ENCODE measurements around the gene BEX4.
"Not testable (repeated sequence)": the region's sequence is repeated elsewhere in the genome, so short reads cannot be mapped to it uniquely, and the experiment has no call there.

The BEX4 gene, protein sequence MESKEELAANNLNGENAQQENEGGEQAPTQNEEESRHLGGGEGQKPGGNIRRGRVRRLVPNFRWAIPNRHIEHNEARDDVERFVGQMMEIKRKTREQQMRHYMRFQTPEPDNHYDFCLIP

DNA sequence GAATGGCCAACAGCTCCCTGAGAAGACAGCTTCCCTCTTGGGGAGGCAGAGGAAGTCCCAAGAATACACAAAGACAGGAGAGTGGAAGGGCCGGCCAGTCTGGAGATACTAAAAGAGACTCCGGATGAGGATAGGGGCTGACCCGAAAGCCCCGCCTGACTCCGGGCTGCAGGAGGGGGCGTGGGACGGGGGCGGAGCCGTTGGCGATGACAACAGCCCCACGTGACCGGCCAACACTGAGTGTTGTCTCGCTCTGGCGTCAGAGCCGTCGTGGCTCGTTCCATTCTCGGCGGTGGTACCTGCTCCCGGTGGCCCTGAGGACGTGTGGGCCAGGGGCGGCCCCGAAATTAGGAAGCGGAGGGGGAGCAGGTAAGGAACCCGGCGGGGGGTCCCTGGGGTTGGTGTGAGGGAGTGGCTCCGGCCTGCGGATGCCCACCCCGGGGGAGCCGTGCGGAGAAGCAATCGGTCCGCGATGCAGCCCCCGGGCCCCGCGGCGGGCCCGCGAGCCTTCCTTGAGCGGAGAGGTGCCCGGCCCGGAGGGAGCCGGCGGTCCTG, at the start of gene BEX4:
Gene BEX4 (plus strand): TSS at position 239 of the 555 bp plus-strand sequence. CDS start 1,046 bp downstream, outside the sequence.
- peak; percentile 72 for DNase-seq

DNA sequence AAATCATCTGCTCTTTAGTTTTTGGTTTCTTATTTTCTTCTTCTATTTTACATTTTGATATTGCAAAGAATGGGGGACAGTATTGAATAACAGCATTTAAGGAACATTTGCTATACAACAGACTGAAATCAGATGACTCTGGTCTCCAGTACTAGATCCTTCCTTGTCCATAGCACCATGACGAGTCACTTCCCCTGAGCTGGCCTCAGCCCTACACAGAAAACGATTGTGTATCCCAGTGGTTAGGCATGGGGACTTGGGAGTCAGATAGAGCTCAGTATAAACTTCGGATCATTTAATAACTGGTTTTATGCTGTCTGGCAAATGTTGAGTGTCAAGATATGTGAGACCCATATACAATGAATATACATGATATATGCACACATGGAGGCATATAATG, 44.7 kb upstream of the BEX4 start:
- no peak for DNase-seq

DNA sequence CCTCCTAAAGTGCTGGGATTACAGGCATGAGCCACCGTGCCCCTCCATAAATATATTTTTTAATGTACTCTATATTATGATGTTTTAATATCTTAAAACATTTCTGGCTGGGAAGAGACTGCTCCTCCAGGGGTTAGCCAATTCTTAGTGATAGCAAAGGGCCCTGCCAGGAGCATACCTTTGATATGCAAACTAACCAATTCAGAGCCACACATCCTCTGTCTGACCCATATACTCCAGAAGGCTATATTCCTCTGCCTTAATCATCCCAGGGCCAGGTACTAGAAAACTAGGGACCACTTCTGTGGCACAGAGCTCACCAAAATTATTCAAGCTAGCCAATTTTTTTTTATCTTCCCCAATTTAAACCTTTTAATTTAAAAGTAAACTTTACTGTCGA, 43.6 kb upstream of the BEX4 start:
- no peak for DNase-seq

DNA sequence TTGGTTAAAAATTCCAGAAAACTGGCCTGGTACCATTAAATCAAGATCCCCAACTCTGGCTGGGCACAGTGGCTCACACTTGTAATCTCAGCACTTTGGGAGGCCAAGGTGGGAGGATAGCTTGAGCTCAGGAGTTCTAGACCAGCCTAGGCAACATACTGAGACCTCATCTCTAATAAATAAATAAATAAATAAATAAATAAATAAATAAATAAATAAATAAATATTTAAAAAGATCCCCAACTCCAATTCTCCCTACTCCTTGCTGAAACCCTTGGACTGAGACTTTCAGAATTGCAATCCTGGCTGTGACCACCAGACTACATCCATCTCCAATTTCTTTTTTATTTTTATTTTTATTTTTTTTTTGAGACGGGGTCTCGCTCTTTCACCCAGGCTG, 39.7 kb upstream of the BEX4 start:
- not testable (repeated sequence) for DNase-seq

DNA sequence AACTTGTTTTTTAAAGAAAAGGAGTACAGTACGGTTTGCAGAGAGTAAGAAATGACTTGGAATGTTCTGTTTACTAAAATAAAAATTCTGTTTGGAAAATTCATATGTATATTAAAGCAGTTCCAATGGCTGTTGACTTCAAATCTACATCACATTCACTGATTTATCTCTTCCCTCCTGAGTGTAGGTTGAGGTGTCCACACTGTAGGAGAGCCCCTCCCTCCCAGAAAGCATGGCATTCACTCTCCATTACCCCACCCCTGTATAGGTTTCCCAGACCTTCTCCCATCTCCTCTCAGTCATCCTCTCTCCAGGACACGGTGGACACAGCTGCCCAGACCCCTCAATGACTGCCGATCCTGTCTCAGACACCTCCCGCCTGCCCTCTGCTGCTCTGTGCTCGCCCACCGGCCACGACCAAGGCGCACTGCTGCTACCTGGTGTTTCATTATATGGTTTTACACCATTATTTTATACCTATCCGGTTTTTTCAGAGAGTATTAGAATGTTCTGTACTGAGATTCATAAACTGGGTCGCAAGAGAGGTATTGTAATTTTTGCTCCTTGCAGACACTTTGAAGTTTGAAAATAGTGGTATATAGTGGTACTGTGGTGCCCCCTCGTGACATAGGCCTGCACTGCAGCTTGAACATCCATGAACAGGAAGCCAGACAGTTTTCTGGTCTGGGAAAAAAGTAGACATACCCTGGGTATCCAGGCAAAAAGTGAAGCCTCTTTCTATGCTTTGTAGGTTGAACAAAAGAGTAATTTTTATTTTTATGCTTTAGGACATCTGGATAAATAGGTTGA, 38.8 kb upstream of the BEX4 start:
- peak; percentile 17 for DNase-seq

DNA sequence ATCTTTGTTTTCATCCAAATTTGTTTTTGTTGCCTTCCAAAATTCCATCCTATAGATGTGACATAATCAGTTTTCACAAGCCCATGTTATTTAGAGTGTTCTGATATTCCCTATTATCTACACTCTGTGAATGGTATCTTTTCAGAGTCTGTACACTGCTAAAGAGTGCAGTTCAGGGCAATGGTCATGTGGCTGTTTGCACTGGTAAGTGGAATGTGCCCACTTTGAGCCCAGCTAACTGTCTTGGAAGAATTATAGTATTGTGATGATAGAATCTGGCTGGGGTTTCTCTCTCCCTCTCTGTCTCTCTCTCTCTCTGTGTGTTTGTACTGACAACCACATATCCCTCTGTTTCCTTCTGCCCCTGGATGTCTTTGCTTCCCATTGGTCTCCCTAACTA, 37.4 kb upstream of the BEX4 start:
- no peak for DNase-seq

DNA sequence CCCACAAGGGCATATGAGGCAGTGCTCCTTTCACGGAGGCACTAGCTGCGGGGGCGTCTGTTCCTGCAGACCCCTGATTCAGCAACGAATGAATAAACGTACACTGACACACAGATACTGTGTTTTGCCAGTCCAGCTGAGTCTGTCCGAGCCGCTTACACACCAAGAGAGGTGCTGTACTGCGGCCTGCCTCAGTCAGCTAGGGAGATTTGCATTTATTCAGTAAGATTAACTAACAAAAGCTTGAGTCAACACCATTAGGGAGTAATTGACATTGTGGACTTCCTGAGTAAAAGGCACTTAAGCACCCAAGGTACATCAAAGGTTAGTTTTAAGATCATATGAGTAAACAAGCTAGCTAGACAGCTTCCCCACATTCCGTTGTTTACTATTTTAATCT, 31.0 kb upstream of the BEX4 start:
- no peak for DNase-seq

DNA sequence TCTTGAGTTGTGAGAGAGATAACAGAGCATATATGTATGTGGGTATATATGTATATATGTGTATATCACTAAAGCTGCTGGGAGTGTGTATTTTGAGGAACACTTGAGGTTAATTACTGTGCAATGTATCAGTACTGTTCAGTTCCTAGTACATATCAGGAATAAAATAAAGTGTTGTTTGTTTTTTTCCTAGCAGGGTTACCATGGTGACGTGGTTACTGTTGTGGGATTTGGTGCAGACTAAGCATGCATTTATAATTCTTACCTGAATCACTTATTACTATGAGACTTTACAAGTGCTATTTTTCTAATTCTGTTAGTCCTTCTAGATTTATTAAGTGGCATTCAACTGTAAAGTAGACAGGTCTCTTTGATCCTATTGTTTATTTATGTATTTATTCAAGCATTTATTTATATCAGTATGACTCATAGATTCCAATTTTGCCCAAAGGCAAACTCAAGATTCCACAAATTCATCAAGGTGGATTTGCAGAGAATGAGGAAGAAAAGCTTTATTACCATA, 26.9 kb upstream of the BEX4 start:
- DNase-seq: no peak

DNA sequence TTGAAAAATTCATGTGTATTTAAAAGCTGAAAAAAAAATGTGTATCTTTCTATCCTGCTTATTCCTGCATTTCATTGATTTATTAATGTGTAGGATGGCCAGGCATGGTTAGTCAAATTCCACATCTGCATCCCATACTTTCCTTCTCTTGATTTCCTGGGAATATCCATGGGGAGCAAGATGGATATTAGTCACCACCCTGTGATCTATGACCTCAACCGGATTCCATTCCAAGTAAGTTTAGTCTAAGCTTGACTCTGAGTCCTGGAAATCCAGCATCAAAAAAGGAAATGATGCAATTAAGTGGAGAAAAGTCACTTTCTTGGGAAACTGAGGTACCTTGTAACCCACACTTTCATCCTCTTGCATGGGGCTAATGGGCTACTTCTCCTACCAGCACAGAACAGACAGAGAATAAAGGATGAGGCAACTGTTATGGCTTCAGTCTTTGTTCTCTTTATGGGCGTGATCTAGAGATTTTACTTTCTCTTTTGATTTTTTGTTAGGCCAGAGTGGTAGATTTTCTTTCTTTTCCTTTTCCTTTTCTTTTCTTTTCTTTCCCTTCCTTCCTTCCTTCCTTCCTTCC, 17.1 kb upstream of the BEX4 start:
- no peak for DNase-seq

DNA sequence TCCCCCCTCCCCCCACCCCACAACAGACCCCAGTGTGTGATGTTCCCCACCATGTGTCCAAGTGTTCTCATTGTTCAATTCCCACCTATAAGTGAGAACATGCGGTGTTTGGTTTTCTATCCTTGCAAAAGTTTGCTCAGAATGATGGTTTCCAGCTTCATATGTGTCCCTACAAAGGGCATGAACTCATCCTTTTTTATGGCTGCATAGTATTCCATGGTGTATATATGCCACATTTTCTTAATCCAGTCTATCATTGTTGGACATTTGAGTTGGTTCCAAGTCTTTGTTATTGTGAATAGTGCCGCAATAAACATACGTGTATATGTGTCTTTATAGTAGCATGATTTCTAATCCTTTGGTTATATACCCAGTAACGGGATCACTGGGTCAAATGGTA, 16.2 kb upstream of the BEX4 start:
- not testable (repeated sequence) for DNase-seq

DNA sequence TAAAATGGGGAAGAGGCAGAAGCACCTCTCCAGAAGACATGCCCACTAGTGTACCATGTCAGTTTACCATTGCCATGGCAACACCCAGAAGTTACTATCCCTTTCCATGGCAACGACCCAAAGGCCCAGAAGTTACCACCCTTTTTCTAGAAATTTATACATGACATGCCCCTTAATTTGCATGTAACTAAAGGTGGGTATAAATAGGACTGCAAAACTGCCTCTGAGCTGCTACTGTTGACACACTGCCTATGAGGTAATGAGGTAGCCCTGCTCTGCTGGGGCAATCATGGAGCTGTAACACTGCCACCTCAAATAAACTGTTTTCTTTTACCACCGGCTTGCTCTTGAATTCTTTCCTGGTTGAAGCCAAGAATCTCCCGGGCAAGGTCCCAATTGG, 13.9 kb upstream of the BEX4 start:
- no peak for DNase-seq

DNA sequence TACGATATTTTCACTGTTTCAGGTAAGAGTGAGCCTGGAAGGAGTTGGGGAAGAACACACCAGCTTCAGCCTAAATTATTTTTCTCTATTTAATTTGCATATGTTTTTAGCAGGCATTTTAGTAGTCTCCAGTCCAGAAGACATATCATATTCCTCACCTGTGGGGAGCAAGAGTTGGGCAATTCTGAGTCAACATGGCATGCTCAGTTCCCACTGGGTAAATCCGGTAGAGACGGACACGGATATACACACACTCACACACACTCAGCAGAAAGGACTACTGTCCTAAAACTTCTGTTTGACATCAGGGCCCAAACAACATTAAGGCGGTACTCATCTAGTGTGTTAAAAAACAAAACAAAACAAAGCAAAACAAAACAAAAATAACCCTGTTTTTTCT, 4.9 kb upstream of the BEX4 start:
- no peak for DNase-seq

DNA sequence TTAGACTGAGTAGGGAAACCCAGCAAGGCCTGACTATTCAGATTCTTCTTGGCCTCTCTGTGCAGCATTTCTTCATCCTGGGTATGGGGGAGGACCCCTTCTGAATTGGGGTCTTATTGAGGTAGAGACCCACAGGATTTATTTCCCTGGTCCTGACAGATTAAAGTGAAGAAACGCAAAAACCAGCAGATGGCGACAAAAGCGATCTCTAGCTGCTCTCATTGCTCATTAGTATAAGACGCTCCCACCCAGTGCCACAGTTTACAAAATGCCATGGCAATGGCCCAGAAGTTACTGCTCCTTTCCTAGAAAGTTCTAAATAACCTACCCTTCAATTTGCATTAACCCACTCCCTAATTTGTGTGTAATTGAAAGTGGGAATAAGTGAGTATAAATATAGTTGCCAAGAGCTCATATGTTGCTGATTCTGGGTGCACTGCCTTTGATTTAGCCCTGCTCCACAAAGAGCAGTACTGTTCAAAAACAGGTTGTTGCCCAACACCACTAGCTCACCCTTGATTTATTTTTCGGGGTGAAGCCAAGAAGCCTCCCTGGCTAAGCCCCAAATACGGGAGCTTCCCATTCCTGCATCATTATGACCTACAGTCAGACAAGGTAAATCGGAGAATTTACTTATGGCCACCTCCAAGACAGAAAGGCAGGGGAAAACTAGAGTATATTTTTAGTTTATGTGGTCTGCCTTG, 3.7 kb upstream of the BEX4 start:
- DNase-seq: no peak

DNA sequence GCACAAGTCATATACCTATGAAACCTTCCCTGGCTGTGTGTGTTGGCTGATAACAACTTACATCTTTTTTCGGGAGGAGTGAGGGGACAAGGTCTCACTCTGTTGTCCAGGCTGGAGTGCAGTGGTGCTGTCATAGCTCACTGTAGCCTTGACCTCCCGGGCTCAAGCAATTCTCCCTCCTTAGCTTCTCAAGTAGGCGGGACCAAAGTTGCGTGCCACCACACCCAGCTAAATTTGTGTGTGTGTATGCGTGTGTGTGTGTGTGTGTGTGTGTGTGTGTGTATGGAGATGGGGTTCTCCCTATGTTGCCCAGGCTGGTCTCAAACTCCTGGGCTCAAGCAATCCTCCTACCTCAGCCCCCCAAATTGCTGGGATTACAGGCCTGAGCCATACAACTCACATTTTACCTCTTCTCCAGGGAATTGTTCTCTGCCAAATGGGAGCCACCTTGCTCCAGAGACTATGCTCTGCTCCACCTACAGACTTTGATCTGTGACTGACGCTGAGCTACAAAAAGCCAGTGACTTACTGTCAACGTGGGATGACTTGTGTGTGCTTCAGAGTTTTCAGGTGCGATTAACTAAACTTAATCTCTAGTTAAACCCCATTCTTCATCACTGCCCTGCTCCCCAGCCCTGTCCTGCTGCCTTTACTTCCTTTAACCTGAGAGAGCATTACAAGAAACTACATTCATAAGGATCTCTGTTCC, 2.0 kb upstream of the BEX4 start:
- DNase-seq: no peak

DNA sequence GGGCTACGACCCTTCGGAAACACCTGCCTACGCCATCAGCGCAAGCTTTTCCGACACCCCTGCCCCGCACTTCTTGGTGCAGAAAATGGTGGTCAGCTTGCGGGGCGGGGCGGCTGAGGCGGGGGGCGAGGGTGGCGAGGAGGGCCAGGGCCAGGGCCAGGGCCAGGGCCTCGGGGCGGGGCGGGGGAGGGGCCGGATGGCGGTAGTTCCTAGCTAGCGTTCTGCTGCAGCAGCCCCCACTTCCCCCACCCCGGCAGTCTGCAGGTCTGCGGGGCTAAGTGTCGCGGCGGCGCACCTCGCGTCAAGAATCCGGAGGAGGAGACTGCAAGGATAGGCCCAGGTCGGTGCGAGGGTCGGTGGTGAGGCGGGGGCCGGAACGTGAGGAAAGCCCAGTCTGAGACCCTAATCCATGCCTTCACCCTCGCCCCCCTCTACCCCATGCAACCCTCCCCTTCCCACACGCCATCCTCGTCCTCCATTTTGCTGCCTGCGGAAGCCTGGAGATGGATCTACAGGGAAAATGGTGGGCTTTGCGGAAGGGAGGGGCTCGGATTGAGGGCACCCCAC, 600 bp downstream of the BEX4 start:
- no peak for DNase-seq

DNA sequence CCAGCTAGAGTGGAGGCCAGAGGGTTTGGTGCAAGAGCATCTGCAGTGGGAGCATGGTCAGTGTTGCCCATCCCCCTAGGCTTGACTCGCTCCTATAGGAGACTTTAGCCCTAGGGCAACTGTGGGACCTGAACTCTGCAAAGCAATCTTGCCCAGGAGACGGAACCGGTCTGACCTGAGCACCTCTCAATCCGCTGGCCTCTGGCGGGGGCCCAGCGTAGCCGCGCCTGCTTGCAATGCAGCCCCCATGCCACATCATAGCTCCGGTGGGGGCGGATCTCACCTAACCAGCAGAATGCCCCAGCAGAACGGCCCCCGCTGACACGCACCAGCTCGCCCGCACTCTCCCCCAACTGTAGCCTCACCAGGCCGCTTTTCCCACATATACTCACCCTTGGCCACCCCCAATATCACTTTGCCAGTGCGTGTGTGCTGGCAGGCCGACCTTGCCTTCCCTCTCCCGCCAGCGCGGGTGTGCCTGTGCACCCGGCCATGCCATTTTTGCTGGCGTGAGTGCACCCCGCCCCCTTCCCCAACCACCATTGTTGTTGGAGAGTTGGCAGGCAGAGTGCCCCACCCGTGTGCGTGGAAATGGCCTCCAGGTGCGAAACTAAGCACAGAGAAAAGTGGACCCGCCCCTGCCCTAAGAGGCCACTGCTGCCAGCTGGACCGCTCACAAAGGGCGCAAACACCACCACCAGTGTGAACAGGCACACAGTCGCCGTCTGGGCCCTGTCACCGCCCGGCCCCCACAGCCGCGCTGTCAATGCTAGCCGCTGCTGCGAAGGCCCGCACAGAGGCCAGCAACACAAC, 5.8 kb downstream of the BEX4 start:
- DNase-seq: no peak

DNA sequence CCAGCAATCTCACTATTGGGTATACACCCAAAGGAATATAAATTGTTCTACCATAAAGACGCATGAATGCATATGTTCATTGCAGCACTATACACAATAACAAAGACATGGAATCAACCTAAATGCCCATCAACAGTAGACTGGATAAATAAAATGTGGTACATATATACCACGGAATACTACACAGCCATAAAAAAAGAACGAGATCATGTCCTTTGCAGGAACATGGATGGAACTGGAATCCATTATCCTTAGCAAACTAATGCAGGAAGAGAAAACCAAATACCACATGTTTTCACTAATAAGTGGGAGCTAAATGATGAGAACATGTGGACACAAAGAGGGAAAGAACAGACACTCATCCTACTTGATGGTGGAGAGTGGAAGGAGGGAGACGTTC, 11.0 kb downstream of the BEX4 start:
- not testable (repeated sequence) for DNase-seq

DNA sequence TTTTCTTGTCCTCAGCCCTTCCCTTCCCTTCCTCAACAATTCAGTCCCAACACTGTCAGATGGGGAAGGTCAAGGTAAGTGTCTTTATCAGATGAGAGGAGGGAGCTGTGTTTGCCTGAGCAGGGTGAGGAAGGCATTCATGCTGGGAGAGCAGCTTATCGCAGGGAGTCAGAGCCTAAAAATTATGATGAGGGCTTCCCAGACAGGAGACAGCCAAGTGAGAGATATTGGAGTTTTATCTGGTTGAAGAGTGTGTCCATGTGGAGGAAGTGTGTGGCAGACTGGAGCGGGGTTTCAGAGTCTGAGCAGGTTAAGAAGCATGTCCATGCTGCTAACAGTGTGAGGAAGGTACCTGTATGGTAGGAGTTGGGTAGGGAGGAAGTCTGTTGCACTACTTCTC, 18.4 kb downstream of the BEX4 start:
- no peak for DNase-seq

DNA sequence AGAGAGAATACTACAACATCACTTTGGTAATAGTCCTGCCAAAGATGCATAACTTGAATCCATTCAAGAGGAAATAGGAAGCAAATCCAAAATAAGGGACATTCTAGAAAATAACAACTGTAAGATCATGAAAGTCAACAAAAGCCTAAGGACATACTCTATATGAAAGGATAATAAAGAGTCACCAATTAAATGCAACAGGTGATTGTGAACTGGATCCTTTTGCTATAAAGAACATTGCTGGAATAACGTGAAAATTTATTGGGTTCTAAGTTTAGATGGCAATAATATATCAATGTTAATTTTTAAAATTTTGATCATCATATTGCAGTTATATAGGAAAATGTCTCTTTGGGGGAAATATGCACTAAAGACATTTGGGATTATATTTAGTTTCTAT, 20.0 kb downstream of the BEX4 start:
- DNase-seq: no peak

DNA sequence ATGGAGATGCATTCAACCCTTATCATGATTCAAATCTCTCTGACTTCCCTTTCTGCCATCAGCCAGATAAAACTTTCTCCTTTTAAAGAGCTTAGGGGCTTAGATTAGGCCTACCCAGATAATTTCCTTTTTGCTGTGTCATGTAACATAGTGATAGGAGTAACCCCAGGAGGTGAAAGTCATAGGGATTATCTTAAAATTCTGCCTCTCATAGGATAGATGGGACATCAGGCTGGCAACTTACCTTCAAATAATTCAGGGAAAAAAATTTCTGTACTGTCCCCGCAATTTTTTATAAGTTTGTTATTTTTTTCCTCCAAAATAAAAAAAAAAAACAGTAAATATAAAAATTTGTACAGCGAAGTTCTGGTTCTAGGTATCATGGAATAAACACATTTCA, 20.7 kb downstream of the BEX4 start:
- DNase-seq: not testable (repeated sequence)

DNA sequence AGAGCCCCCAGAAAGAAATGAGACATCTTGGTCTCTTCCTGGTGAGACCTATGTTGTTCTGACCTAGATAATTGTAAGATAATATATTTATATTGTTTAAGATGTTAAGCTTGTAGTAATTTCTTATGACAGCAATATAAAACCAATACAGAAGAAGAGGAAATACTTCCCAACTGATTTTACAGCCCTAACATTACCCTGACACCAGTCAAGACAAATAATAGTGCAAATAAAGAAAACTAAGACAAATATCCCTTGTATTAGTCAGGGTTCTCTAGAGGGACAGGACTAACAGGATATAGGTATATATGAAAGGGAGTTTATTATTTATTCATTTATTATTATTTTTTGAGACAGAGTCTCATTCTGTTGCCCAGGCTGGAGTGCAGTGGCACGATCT, 21.4 kb downstream of the BEX4 start:
- DNase-seq: no peak

Measured in activated CD4-positive, alpha-beta T cell treated with anti-CD3 and anti-CD28 coated beads for 1 hour (primary cell).